Measurements from ENCODE around the gene ISG20. TPM values are rescaled to one million over a fixed set of nuclear protein-coding genes. Genes with fewer than 3 reads are reported as not detected.

The ISG20 gene
- total and polyA plus RNA-seq, 2 of the 8 experiments (the other 6 are each of a cell fraction or from before 2014, with no cell fraction given), result 2.9 to 5.2 TPM

- peaks cover 75 to 77% of the 10 kb centered on the region in 2 experiments for H4K20me1 ChIP-seq (replicated peaks in 1 of 2; ENCODE audit: control insufficient read depth in 1 of 2, insufficient read depth in 2 of 2, low read length in 2 of 2)
- no peak overlapping the region for H4K8ac ChIP-seq (ENCODE audit: extremely low read depth, insufficient read depth, low read length)
- H3K14ac ChIP-seq (ENCODE audit: insufficient read length), result no peak overlapping the region
- no peak overlapping the region for H3K27ac ChIP-seq (ENCODE audit: low read depth, low read length)
- no peak overlapping the region for H3K4ac ChIP-seq (replicated peaks; ENCODE audit: insufficient read length, low read depth, low read length)
- H2BK12ac ChIP-seq (ENCODE audit: low read depth, low read length), result no peak overlapping the region
- H3K18ac ChIP-seq (ENCODE audit: extremely low read depth, low read length), result no peak overlapping the region
- no peak overlapping the region for H2BK20ac ChIP-seq (ENCODE audit: low read length)
- H3K9ac ChIP-seq (replicated peaks in 1 of 4; ENCODE audit: extremely low read depth in 1 of 4, low read depth in 3 of 4, low read length in 3 of 4), result no peak overlapping the region
- H3K36me3 ChIP-seq (ENCODE audit: control insufficient read depth in 2 of 4, insufficient read depth in 4 of 4, low read length in 3 of 4), result peaks cover 51 to 83% (median 71%) of the 10 kb centered on the region in 4 experiments
- H2AK5ac ChIP-seq (ENCODE audit: low read depth, low read length), result no peak overlapping the region
- H2BK15ac ChIP-seq (ENCODE audit: low read length), result no peak overlapping the region
- no peaks in the 10 kb centered on the region for H3K27me3 ChIP-seq (replicated peaks in 1 of 4; ENCODE audit: control insufficient read depth in 3 of 4, extremely low read depth in 1 of 4, insufficient read depth in 3 of 4, low read length in 3 of 4)
- peaks cover 10 to 23% (median 13%) of the 10 kb centered on the region in 4 experiments for H3K4me1 ChIP-seq (replicated peaks in 1 of 4; ENCODE audit: control insufficient read depth in 3 of 4, insufficient read depth in 4 of 4, low read length in 3 of 4)
- H2BK5ac ChIP-seq (ENCODE audit: low read depth, low read length), result no peak overlapping the region
- no peak overlapping the region for H3K56ac ChIP-seq (replicated peaks; ENCODE audit: insufficient read length, low read depth, low read length)
- no peak overlapping the region for H4K91ac ChIP-seq (replicated peaks; ENCODE audit: insufficient read length, low read length)
- H3K23ac ChIP-seq (ENCODE audit: insufficient read length), result no peak overlapping the region
- TF ChIP-seq POLR2AphosphoS5 (IDR thresholded peaks at IDR 0.05; ENCODE audit: low read depth, low read length) (peak; percentile 39; the same call in 1 of the 2 replicates), SP4 (IDR thresholded peaks at IDR 0.05; ENCODE audit: low read length) (no peak)
- H3K79me1 ChIP-seq (ENCODE audit: low read depth, low read length), result peaks cover 30% of the 10 kb centered on the region; the same call in 1 of the 2 replicates
- H3K79me2 ChIP-seq (ENCODE audit: control insufficient read depth in 1 of 2, insufficient read depth in 2 of 2, low read length in 2 of 2), result peaks cover 51 to 74% of the 10 kb centered on the region in 2 experiments
- 94% methylated on average over 1 of the region's 1 CpG; no CpG with 5 or more reads in 1 of the 2 experiments for WGBS, 2 experiments (ENCODE audit: extremely low coverage in 1 of 2, insufficient coverage in 1 of 2, insufficient read length in 1 of 2, insufficient replicate concordance in 2 of 2, low coverage in 1 of 2, low lambda C conversion rate in 2 of 2, missing lambda C conversion rate in 1 of 2)
- H3K4me2 ChIP-seq (ENCODE audit: insufficient read depth in 1 of 2, low read depth in 2 of 2, low read length in 2 of 2), result no peak overlapping the region
- no peak for DNase-seq (ENCODE audit: low read depth in 1 of 2, low spot score in 2 of 2)
- no peaks in the 10 kb centered on the region for H3K9me3 ChIP-seq (ENCODE audit: insufficient read depth in 2 of 2, low read depth in 1 of 2, low read length in 1 of 2)
- H3K4me3 ChIP-seq (ENCODE audit: extremely low read depth in 1 of 4, insufficient read depth in 2 of 4, low read depth in 3 of 4, low read length in 4 of 4), result no peak overlapping the region
- no peak for FAIRE-seq
- no peak overlapping the region for H2AFZ ChIP-seq (ENCODE audit: low read length)
- H3K23me2 ChIP-seq (ENCODE audit: low read depth, low read length), result peaks cover 5% of the 10 kb centered on the region; the same call in 1 of the 2 replicates
- no peak overlapping the region for H4K5ac ChIP-seq (ENCODE audit: insufficient read length, low read depth, low read length)
- H2BK120ac ChIP-seq (replicated peaks; ENCODE audit: low read depth, low read length), result no peak overlapping the region
- CTCF ChIA-PET (ENCODE audit: partially characterized antibody), result interaction anchor here (1.1 to 1.5 kb wide), 2 partner anchors 11 kb away, joined by 4 read pairs; partner anchors contain the start of gene ISG20
- POLR2A ChIA-PET (ENCODE audit: partially characterized antibody), result interaction anchor here (1.0 to 7.5 kb wide), 6 partner anchors 6 to 147 kb away, joined by 4 to 61 read pairs (median 6); no protein-coding TSS in a partner anchor
These were observed 11.4 kb upstream of the ISG20 start for GRCh38 chr15:88627463-88627862.
